ENCODE results near the gene SLC44A3.

DNA sequence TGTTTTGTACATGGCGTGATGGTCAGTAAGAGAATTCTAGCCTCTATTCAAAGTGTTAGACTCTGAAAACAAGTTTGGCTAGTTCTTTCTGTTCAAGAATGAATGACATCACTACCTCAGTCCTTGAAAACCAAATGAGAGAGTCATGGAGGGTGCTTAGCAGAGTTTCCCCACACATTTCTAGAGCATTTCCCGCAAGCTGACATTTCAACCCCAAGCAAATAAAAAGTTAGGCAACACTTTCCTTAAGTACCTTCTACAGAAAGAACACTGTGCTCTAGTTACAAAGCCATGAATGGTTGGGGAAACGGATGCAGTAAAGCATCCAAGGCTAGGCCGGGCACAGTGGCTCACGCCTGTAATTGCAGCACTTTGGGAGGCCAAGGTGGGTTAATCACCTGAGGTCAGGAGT is 47.9 kb upstream of the SLC44A3 start:
- TF ChIP-seq CTCF (IDR thresholded peaks at IDR 0.05), result no peak
- no peak for TF ChIP-seq EZH2 (IDR thresholded peaks at IDR 0.05)
- no peak for TF ChIP-seq EZH2phosphoT487 (IDR thresholded peaks at IDR 0.05)

Measured in neural progenitor cell (in vitro differentiated cells).